GM18867 (cell line): ENCODE measurements around the gene AP1G2.

Experiments
- ATAC-seq: cut with Tn5 transposase; IDR thresholded peaks from one replicate; pipeline ENCODE4 v1.9.1; 2021; ENCODE audit warnings: mild to moderate bottlenecking, moderate library complexity; ENCODE audit not compliant: unreplicated experiment

AP1G2 gene

DNA sequence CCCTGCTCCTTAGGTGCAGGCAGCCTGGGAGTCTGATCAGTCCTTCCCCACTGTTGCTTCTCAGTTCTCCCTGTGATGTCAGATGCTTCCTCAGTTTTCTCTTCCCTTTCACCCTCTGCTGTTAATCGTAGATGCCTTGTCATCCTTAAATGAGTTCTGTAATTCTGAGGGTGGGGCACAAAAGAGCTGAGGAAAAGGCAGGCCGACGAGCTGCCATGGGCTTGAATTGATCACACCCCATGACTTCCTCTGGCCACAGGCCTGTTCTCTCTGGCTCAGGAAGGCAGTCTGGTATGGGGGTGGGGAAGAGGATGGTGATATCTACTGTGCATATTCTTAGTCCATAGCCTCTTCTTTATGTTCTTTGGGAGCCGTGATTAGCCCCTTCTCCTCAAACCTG is 5.2 kb upstream of the AP1G2 start:
- ATAC-seq = no peak

DNA sequence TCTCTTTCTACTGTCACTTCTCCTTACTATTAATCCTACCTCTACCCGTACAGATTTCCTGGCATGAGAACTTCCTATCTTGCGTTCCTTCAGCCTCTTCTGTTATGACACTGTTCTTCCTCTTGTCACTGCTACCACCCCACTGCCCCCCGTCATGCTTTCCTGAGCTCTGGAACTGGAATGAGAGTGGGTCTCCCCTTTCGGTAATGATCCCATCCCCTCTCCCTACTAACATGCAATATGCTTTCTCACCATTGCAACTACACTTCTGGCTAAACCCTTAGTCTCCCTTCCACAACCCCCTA is 4.9 kb upstream of the AP1G2 start:
- no peak for ATAC-seq

DNA sequence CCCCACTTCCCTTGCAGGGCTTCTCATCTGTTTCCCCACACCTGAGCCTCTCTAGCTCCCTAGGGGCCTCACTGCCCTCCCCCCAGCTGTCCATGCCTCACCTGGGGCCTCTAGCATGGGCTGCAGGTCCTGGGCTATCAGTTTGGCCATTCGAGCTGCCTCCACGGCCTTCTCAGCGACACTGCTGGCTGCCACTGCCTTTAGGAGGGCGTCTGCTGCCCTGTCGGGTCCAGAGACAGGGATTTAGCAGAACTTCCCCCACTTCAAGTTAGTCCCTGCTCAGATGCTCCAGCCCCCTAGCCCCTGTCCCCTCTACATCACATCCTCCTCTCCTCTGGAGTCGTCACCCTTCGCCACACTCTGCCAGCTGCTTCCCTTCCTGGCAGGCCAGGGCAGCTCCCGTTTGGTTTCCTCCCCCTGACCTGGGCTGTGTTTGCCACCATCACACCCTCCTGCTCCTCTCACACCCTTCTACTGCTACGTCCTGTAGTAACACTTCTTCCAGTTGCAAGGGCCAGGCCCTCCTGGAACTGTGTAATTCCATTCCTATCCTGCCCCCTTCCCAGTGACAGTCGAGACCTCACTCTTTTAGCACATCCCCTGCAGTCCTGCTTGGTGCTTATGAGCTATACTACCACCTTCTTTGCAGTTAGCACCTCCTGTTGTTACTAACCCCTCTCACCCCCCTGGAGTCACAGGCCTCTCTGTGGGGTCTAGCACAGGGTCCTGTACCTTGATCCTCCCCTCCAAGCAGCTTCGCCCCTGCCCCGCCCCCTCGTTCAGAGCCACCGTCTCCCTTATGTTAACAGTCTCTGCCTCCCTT is 4.3 kb upstream of the AP1G2 start:
- ATAC-seq = no peak

DNA sequence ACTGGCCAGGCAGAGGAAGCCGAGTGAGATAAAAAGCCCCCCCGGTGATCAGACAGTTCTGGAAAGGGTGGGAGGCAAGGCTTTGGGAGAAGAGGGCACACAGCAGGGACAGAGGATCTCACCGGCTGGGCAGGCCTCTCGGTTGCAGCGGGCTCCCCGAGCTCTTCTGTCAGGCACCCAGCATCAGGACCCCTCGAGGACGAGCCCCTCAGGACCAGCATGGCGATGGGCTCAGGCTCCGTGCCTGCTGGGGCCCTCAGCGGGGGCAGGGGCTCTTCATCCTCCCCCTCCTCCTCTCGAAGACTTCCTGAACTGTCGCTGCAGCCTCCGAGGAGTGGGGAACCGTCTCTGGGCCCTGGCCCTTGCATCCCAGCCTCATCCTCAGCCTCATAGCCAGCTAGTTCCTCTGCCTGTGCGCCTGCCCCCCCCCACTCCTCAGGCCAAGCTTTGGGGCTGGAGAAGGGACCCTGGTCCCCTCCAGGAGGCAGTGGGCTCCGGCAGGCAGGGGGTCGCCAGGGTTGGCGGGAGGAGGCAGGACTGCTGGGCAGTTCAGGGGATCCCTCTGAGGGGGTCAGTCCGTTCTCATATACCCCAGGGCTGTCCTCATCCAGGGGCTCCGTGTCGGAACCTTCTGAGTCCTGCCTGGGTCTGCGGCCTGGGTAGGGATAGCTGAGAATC is 3.4 kb upstream of the AP1G2 start:
- ATAC-seq = no peak

DNA sequence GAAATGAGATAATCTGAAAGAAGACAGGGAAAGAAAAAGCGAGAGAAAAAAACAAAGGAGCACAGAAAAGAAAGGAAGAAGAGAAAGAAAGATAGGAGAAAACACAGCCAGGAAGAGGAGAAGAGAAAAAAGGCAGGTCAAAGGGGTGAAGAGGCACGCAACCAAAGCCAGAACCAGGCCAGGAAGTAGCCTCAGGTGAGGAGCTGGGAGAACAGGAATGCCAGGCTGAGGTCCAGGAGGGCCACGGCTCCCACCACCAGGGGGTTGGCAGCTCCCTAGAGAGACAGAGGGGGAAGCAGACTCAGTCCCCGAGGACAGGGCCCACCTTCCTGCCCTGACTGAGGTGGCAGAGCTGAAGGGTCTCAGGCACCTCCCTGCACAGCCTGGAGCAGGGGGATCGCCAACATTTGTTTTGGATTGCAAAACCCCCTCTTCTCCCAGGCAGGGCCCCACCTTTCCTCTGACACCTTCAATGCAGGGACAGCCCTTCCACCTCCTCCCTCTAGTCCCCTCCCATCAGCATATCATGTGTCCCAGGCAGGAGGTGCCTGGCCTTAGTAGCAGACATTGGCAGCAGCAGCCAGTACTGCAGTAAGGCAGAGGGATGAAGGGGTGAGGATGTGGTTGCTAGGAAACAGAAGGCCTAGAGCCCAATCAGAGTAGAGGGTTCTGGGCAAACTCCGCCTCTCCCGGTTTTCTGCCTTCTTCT is 2.0 kb upstream of the AP1G2 start:
- ATAC-seq = no peak

DNA sequence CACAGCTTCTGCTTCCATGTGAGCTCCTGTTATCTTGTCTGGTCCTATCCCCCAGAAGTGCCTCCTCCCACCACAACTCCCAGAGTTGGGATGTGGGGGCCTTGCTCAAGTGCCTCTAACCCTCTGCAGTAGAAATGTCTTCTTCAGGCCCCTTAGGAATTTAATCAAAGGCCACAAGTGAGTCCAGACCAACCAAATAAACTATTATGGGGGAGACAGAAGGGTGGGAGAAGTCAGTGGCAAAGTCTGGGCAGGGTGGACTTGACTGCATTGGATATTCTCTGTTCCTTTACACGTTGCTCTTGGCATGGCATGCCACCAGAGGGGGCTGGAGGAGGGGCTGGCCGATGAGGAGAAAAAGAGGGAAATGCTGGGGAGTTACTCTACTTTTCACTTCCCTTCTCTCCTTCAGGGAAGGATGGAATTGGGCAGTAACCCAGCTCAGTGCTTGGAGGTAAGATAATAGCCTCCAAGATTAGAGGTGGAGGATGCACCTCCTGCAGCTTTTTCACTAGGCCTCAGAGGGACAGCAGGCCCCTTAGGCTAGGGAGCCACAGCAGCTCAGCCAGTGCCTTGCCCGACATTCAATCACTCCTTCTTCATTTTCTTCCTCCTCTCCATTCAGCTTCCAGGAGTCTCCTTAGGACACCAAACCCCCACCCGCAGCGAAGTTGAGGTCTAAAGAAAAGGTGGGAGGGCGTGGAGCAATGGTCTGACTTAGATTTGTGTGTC is 1.2 kb upstream of the AP1G2 start:
- no peak for ATAC-seq

DNA sequence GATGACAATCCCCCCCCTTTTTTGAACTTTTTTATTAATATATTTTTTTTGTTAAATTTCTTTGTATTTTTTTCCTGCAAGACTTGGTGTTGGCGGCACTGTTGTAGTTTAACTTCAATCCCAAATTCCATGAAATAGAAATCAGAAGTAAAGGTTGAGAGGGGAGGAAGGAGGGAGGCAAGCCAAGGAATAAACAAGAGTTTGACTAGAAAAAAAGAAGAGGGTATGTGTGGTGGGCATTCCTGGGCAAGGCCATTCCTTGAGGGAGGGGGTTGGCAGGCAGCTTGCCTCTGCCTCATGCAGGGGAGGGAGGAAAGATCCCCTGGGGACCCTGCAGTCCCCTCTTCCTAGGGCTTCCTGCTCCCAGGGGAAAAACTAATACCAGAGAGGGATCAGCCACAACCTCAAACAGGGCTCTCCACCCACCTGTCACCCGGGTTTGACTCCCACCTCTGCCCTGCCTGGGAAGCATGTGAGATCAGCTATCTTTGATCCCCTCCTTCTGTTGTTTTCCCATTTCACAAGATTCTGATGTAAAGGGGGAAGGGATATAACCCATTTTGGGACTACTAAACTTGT is 519 bp upstream of the AP1G2 start:
- no peak for ATAC-seq

DNA sequence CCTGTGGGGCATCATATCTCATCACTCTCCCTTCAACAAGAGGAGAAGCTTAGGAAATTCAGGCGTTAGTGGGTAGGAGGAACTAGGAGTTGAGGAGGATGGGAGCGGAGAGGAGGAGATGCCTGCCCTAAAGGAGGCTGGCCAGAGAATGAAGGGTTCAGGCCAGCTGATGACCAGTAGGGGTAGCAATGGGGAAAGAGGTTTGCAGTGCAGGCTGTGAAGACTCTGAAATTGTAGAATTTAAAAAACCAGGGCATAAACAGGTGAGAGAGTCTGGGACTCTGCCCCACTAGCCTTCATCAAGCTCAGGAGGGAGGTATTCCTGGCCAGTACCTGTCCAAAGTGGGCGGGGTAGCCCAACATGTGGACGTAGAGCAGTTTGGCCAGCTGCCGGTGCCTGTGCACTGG is 809 bp downstream of the AP1G2 start:
- peak; percentile 13 for ATAC-seq

DNA sequence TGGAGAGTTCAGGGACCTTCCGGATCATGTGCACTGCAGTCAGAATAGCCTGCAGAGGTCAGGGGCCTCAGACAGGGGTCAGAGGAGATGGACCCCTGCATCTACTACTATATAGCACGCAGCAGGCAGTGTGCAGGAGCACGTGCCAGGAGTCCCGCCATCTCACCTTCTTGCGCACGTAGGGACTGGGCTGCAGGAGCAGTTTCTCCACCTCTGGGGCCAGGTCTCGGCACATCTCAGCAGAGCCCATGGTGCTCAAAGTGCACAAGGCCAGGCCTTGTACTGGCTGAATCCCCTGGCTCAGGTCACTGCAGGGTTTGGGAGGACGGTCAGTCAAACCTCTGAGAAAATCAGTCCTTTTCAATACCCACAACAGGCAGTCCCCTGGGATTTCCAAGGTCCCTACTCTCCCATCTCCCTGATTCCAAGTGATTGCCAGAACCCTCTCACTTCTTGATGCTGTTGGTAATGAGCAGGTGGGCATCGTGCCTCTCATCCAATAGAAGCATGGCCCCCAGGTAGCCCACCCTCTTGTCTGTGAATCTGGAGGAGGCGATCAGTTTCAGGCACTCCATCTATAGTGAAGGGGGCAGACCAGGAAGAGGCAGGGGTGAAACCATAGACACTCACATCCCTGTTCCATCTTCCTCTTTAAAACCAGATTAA is 1.3 kb downstream of the AP1G2 start:
- ATAC-seq = no peak

DNA sequence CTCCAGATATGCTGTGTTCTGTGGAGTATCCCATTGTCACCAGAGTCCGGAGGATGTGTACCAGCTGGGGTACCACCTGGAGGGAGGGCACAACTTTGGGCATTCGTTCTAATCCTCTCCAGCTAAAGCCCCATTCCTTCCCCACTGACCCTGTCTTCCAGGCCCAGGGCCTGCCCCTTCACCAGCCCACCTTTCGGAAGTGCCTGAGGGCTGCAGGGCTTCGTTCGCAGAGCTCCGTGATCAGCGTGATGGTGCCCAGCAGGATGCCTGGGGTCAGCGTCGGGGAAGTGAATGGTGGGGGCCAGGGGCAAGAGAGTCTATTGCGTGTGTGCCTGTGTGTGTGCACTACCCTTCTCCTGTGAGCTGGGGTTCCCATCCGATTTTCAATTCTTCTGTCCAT is 2.0 kb downstream of the AP1G2 start:
- ATAC-seq = no peak

DNA sequence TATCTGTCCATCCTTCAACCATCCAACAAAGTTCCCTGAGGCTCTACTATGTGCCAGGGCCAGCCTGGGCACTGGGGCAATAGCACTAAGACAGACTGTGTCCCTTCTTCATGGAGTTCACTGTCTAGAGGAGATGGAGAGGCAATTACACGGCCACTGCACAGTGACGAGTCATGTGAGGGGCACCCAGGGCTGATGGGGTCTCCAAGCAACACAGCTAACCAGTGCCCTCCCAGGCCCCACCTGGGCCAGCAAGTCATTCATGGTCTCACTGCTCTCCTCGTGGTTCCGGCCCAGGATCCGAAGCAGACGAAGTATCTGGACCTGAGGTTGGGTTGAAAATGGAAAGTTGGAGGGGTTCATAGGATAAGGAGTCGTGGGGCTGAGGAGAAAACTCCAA is 2.7 kb downstream of the AP1G2 start:
- no peak for ATAC-seq

DNA sequence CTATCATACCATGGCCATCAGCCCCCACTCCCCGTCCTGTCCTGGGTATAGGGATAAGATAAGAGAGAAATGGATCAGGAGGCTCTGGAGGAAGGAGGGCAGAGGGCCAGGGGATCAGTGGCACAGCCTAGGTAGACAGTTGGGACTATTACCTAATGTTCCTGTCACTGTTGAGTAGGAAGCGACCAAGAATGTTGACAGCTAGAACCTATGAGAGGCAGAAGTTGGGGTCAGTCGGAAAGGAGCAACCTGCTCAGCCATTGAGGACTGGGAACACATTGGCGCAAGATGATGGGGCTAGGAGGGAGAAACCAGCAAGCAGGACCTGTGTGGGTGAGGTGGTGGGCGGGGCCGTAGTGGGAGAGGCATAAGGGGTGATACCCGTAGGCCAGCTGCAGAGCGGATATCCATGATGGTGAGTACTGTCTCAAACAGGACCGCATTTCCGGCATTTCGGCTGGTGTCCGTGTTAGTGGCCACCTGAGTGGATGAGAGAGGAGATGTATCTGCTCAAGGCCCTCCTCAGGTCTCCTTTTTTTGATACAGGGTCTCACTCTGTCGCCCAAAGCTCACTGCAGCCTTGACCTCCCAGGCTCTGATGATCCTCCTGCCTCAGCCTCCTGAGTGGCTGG is 3.3 kb downstream of the AP1G2 start:
- ATAC-seq = no peak

DNA sequence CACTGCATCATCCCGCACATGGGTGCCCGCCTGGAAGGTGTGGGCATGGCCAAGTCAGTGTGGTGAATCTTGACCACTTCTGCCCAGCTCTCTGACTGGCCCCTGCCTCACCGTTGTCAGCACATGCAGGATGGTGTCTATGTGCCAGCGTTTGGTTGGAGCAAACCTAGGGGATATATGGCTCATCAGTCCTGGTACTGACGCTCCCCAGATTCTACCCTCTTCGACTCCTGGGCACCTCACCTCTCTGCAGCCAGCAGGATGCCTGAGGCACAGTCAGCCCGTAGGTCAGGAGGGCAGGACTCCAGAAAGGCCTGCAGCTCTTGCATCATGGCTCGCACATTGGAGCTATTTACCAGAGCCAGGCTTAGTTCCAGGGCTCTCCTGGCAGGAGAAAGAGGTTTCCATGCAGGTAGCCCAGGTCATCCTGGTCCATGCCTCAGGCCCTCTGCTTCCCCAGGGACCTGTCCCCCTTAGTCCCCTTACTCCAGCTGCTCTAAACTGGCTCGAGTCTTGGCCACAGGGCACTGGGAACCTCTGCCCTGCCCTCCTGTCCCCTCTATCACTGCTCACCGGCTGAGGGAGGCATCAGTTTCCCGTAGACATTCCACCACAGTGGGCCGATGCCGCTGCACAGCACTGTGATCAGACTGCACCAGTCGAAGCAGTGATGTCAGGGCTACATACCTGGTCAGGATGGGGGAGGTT is 4.0 kb downstream of the AP1G2 start:
- ATAC-seq = no peak

DNA sequence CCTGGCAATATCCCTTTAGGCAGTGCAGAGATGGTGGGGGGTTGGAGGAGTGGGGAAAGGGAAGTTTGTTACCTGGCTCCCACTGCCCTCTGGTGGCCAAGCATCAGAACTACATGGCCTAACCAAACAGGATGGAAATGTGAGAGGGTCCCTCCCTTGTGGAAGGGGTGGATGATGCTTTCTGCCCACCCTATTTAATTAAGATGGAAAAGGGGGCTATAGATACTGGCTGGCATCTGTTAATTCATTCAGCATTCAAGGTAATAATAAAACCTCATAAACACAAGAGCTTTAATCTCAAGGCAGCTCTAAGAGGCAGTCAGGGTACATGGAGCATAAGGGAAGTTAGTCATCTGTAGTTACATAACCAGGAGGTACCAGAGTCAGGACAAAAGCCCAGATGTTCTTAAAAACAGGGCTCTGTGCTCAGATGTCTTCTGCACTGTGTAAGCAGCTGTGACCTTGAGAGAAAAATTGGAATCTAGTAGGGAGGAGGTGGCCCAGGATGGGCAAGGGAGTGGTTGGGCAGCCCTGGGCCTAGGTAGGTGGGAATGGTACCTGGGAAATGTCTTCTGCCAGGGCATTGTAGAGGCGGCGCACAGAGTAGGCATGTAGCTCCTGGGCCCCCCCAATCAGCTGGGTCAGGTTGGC is 4.6 kb downstream of the AP1G2 start:
- ATAC-seq = no peak

DNA sequence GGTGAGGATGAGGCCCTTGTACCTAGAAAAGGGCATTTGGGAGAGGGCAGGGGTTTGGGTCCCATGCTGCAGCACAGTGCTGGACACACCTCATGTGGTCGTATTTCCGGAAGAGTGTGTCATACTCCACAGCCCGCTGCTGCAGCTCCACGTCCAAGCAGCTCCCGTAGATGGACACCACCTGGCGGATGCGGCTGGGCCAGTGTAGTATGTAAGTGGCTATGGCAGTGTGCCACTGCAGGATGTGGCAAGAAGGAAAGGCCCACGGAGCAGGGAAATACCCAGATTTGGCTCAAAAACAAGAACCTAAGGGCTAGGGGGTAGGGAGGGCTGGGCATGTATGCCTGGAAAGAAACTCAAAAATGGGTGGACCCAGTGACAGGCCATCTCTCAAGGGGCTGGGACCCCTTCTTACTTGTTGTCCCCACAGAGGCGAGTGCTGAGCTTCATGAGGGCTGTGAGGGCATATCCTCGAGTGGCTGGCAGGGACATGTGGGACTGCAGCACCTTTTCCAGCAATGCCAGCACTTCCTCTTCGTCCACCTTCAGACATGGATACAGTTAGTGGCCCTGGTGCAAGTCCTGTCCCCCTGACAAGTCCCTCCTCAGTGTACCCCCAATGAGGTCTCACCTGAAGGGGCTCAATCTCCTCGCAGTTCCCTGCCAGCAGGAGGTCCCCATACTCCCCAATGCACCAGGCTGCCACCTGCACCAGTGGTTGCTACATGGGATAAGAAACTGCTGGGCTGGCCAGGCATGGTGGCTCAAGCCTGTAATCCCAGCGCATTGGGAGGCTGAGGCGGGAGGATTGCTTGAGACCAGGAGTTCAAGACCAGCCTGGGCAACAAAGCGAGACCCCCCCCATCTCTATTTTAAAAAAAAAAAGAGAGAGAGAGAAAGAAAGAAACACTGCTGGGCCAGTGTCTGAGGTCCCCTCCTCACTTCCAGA is 5.4 kb downstream of the AP1G2 start:
- no peak for ATAC-seq

DNA sequence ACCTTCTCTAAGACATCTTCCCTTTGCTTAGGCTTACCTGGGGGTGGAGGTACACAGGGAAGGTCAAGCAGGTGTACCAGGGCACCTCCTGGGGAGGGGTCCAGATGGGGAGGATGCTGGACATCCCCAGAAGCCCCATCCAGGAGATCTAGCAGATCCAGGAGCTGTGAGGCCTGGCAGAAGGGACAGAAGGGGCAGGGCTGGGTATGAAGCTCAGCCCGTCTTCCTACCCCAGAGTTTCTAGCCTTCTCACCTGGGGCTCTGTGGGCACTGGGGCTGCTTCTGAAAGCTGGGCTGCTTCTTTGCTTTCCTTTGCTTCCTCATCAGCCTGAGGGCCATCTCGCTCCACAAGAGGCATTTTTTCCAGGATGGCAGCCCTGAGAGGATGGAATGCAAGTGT is 6.3 kb downstream of the AP1G2 start:
- ATAC-seq = no peak

DNA sequence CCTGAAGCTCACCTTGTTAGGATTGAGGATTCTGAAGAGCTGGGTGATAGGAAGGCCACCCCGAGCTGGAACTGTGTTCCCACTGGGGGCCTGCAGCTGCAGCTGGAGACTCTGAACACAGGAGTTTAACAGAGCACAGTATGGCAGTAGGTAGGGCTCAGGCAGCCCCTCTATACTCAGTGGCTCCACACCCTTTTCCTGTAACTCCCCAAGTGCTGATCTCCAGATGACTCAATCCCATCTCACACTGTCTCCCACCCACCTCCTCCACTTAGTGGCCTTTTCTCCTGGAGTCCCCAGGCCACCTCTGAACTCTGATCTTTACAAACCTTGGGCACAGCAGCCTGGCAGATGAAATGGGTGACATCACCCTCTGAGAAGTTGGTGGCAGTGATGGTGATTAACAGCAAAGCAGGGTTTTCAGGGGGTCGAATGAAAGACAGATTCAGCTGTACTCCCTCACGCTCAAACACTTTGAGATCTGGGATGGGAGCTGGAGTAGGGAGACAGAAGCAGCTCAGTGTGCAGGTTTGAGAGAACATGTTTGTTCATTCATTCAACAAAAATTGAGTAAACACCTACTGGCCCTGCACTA is 7.6 kb downstream of the AP1G2 start:
- ATAC-seq = no peak
